ENCODE measurements around the gene ULBP1.
"Not testable (repeated sequence)": the region's sequence is repeated elsewhere in the genome, so short reads cannot be mapped to it uniquely, and the experiment has no call there.

The ULBP1 gene

DNA sequence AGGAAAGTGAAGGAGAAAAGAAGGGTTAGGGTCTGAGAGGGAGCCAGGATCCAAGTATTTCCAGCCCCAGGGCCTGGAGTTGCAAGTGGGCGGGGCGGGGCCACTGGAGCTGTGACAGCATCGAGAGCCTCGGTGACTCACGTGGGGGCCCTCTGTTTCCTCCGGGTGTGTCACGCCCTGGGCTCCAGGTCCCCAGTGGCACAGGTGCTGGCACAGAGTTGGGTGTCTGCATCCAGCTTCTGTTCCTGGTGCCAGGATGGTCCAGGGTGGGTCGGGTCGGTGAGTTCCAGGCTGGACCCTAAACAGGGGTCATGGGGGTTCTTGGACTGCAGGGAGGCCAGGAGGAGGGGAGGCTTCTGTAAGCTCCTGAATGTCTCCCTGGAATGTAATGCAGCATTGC, 44.8 kb downstream of the ULBP1 start:
- no peak for DNase-seq

DNA sequence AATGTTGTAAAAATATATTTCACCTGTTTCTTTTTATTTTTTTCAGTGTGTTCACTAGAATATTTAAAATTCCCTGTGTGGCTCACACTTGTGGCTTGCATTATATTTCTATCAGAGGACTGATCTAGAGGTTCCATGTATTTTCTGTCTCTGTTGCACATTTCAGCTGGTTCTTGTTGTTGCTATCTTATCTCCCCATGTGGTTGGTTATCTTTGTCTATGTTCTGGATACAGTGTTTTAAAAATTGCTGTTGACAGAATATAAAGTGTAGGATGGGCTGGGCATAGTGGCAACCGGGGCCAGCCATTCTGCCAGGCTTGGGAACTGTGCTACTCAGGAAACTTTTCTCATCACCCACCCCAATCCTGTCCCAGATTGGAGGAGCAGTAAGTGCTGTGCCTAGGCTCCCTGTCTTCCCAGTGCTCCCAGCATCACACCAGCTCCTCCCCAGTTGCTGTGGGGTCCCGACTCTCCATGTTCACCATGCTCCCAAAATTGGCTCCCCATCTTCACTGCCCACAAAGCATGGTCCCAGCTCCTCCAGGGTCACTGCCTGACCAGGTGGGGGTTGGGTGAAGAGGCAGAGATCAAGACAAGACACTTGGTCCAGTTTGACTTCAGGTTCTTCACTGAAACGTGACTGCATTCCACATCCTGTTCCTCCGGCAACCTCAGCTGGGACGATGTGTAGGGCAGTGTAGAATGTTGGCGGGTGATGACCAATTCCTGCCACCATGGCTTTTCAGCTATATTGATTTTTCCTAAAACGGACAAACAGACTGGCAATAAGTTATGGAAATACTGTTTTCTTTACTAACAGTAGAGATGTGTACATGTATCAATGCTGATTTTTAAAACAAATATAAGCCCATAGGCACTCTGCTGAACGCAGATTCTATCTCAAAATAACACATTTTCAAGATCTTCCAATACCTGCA, 49.4 kb downstream of the ULBP1 start:
- not testable (repeated sequence) for DNase-seq

DNA sequence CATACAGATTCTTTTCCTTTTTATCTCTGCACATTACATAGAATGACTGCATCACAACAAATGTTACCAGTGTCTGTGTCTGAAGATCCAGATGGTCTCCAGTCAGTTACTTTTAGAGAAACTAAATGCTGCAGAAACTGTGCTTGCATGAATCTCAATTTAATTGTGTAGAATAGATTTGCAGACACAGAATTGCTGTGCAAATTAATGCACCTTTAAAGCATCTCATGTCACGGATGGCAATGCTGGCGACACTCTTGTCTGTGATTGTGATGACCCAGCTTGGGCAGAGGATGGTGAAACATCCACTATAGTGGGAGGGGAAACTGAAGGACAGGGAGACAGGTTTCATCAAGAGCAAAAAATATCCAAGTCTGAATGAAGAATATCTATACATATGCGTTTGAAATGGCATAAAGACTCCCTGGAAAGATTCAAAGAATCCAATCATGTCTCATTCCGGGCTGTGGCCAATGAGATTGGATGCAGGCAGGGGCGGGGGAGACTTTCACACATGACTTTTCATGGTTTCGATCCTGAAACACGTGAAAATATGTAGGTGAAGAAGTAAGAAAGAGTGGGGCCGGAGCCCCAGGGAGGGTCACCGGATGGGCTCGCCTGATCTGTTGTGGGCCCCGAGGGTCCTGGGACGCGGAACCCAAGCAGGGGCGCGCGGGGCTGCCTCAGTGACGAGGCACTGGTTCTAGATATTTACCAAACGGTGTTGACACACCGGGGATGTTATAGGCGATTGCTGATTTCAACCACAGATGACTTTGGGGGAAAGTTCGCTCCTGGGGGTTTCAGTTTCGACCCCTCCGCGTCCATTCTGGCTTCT, 50.3 kb downstream of the ULBP1 start:
- not testable (repeated sequence) for DNase-seq

DNA sequence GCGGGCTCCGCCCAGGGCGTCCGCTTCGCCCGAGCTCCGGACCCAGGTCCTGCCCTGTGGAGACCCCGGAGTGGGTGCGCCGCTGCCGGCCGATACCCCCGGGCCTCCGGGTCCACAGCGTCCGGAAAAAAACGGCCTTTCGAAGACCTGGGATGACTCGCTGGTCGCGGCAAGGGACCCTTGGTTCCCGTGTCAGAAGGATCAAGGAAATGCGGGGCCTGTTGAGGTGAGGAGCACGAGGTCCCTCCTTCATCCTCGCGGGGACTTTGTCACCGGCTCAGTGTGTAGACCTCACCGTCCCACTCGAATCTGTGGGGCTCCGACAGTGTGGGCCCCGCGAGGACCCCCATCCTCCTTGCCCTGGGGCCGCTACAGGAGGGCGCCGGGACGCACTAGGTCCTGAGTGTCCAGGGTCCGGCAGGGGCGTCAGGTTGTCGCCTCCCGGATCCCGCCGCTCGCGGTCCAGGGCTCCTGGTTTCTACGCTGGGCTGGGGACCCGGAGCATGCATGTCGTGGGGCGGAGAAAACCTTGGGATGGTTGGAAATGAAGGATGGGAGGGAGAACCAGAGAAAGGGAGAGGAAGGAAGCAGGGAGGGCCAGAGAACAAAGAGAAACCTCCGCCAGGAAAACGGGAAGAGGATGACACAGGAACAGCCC, 51.0 kb downstream of the ULBP1 start:
- not testable (repeated sequence) for DNase-seq

DNA sequence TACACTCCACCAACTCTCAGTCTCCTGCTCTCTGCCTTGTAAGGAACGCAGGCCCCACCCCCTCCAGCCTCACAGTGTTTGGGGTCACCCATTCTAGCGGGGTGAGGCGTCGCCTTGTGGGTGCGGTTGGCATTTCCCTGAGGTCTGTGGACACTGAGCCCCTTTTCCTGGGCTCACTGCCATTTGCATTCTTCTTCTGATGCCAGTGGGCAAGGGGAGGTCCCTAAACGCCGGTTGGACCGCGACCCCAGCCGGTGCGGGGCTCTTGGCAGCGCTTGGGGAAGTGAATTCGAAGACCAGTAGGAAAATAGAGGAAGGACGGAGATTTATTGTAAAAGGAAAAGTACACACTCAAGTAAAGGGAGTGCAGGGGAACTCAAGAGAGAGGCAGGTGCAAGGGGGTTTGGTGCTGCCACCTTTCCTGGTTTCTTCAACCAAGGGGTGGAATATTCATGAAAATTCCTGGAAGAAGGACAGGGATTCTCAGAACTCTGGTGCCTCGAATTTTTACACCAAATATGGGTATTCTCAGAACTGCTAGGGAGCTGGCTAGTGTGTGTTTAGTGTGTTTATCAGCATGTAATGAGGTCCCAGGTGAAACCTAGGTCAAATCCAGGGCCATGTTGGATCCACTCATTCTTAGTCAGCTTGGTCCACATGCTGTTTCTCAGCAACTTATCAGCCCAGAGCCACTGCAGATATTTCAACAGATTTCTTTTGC, 51.7 kb downstream of the ULBP1 start:
- DNase-seq: not testable (repeated sequence)

DNA sequence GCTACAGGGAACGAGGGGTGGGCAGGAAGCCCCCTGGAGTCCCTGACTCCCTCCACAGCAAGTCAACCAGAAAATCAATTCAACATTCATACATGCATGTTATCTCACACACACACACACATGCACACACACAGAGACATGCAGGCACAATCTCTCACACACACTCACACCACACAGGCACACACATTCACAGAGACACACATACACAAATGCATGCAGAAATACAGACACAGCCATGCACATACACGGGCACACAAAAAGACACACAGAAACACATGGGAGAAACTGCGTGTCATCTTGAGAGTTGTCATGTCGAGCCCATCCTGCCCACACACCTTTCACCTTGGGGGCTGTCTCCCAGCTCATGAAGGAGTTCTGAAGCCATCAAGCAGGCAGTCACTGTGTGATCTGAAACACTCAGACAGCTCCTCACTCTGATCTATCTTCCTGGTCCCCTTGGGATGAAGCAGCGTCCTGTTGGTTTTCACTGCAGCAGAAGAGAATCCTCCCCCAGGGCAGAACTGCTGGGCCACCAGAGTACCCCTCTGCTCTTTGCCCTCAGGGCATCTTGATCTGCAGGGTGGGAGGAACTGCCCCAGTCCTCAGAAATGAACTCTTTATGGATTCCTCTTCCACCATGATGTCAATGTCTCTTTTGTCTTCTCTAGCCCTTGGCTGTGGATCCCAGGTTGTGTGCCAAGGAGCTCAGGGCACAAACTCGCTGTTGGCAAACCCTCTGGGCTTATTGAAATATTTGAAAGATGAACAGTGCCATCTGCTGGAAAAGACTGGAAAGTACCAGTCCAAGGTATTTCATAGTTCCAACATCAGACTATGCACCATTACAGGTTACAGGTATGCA, 52.8 kb downstream of the ULBP1 start:
- DNase-seq: peak; percentile 43

DNA sequence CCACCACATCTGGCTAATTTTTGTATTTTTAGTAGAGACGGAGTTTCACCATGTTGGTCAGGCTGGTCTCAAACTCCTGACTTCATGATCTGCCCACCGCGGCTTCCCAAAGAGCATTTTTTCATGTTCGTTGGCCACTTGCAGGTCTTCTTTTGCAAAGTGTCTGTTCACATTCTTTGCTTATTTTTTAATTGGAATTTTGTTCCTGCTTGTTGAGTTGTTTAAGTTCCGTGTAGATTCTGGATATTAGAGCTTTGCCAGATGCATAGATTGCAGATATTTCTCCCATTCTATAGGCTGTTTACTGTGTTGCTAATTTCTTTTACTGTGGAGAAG, 53.4 kb downstream of the ULBP1 start:
- not testable (repeated sequence) for DNase-seq

DNA sequence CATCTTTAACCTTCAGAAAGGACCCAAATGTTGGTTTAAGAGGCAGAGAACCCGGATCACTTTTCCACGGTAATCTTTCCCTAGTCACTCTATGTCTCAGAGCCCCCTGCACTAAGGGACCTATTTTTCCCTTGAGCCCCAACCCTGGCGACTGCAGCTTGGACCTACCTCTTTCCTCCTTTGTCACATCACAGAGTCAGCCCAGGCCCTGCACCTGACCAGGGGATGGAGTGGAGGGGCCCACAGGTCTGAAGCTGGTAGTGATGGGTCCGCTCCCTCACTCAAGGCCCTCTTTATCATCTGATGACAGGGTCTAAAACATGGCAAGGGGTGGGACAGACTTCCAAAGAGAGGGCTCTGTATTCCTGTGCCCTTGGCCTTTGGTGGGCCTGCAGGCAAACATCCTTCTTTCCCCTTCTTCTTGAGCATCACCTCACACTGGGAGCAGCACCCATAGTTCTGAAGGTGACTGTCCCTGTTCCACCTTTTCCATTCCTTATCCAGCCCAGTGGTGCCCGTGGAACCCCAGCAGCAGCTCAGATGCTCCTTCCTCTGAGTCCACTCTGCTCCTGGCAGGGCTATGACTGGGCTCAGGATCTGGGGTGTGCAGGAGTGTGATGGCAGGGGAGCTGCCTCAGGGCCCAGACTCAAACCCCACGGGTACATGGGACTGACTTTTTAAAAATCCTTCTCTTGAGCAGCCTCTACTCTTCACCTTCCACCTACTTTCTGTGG, 55.3 kb downstream of the ULBP1 start:
- DNase-seq: no peak

DNA sequence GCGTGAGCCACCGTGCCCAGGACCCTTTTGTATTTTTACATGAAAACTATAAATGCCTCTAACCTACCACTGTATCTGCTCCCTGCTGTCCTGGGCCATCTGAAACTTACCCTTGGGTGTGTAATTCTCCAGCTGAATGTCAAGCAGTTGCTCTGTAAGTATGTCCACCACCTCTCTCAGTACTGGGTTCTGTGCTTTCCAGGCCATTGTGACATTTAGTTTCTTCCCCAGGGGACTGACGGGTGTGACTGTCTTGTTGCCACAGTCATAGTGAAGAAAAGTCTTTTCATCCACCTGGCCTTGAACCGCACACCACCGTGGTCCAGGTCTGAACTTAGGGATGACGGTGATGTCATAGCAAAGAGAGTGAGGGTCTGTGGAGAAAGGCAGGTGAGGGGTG, 58.1 kb downstream of the ULBP1 start:
- DNase-seq: not testable (repeated sequence)
